ENCODE data around the gene RERE. TPM values are rescaled to one million over a fixed set of nuclear protein-coding genes. Genes with fewer than 3 reads are reported as not detected.

Gene RERE
- total RNA-seq, 1 donor from 2014 or later, result 252 TPM

DNA sequence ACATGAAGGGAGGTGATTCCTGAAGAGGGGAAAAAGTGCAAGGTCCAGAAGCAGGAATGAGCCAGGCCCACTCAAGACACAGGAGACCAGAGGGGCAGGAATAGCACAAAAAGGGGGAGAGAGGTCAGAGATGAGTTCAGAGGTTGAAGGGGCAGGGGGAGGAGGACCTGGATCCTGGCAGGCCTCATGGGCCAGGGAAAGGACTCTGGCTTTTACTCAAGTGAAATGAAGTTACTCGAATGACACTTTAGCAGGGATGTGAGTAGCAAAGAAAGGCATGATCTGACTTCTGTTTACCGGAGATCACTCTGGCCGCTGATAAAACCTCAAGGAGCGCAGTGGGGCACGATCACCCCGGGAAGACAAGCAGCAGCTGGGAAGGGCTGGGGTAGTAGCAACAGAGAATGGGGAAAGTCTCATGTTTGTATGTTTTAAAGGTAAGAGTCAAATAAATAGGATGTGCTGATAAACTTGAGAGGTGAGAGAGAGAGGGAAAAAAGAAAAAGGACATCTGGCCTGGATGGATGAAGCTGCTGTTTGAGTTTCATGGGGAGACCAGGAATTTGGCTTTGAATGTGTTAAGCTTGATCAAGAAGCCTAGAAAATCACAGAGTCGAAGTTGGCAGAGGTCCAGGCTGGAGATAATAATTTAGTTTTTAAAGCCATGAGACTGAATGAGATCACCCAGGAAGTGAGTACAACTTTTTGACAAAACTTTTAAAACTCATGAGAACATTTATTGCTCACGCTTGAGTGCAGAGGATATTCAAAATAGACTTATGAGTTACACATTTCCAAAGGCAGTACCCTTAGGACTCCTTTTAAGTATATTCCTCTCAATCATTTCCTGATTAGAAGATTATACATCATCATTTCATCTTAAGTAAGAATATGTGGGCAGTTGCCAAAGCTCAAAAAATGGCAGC is 156.0 kb downstream of the RERE start:
- Mint-ChIP-seq H3K4me3 (ENCODE audit: unreplicated experiment) (no peak overlapping the region), H3K27ac (ENCODE audit: unreplicated experiment) (no peak overlapping the region), H3K4me1 (ENCODE audit: low read depth, unreplicated experiment) (peaks cover 4% of the 10 kb centered on the region), H3K27me3 (ENCODE audit: unreplicated experiment) (no peaks in the 10 kb centered on the region), H3K36me3 (ENCODE audit: unreplicated experiment) (no peaks in the 10 kb centered on the region), H3K9me3 (ENCODE audit: unreplicated experiment) (peaks cover 5% of the 10 kb centered on the region)
- TF ChIP-seq, protein P1, sequence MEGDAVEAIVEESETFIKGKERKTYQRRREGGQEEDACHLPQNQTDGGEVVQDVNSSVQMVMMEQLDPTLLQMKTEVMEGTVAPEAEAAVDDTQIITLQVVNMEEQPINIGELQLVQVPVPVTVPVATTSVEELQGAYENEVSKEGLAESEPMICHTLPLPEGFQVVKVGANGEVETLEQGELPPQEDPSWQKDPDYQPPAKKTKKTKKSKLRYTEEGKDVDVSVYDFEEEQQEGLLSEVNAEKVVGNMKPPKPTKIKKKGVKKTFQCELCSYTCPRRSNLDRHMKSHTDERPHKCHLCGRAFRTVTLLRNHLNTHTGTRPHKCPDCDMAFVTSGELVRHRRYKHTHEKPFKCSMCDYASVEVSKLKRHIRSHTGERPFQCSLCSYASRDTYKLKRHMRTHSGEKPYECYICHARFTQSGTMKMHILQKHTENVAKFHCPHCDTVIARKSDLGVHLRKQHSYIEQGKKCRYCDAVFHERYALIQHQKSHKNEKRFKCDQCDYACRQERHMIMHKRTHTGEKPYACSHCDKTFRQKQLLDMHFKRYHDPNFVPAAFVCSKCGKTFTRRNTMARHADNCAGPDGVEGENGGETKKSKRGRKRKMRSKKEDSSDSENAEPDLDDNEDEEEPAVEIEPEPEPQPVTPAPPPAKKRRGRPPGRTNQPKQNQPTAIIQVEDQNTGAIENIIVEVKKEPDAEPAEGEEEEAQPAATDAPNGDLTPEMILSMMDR (IDR thresholded peaks at IDR 0.05; ENCODE audit: partially characterized antibody, unreplicated experiment), result no peak
- DNase-seq, result no peak

GRCh38 chr1:8660411-8660828 is 157.0 kb downstream of the RERE start:
- Mint-ChIP-seq H3K4me3 (ENCODE audit: unreplicated experiment) (no peak overlapping the region), H3K9me3 (ENCODE audit: unreplicated experiment) (peaks cover 2% of the 10 kb centered on the region), H3K36me3 (ENCODE audit: unreplicated experiment) (no peaks in the 10 kb centered on the region), H3K27ac (ENCODE audit: unreplicated experiment) (no peak overlapping the region), H3K4me1 (ENCODE audit: low read depth, unreplicated experiment) (peaks cover 7% of the 10 kb centered on the region), H3K27me3 (ENCODE audit: unreplicated experiment) (no peaks in the 10 kb centered on the region)
- no peak for DNase-seq
- TF ChIP-seq, protein P1 (IDR thresholded peaks at IDR 0.05; ENCODE audit: partially characterized antibody, unreplicated experiment), result no peak

DNA sequence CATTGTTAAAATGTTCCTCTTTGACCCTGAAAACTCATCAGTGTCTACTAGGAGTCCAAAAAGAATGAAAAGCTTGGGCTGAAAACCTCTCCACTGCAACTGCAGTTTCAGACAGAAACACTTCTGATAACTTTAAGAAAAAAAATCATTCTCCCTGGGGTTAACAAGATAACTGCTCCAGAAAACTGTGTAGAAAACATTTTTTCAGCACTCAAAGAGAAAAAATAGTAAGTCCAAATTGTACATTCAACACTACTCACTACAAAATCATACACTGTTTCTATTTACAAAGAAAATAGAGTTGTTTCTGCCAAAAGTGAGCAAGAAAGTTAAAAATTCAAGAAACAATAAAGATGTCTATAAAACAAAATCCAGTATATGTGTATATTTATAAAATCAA is 157.8 kb downstream of the RERE start:
- H3K4me1 Mint-ChIP-seq (ENCODE audit: low read depth, unreplicated experiment), result peaks cover 7% of the 10 kb centered on the region
- no peaks in the 10 kb centered on the region for H3K36me3 Mint-ChIP-seq (ENCODE audit: unreplicated experiment)
- peaks cover 2% of the 10 kb centered on the region for H3K9me3 Mint-ChIP-seq (ENCODE audit: unreplicated experiment)
- H3K27me3 Mint-ChIP-seq (ENCODE audit: unreplicated experiment), result no peaks in the 10 kb centered on the region
- no peak overlapping the region for H3K4me3 Mint-ChIP-seq (ENCODE audit: unreplicated experiment)
- H3K27ac Mint-ChIP-seq (ENCODE audit: unreplicated experiment), result no peak overlapping the region
- TF ChIP-seq, protein P1 (IDR thresholded peaks at IDR 0.05; ENCODE audit: partially characterized antibody, unreplicated experiment), result no peak
- no peak for DNase-seq

DNA sequence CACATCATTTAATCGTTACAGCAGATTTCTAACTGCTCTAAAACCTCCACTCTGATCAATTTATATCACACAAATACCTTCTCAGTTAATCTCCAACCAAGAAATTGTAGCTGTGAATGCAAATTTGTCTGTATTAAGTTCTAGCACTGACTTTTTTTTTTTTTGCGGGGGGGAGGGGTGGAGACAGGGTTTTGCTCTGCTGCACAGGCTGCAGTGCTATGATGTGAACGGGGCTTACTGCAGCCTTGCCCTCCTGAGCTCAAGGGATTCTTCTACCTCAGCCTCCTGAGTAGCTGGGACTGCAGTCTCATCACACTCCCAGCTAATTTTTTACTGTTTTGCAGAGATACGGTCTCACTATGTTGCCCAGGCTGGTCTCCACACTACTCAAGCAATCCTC is 163.6 kb downstream of the RERE start:
- Mint-ChIP-seq H3K9me3 (ENCODE audit: unreplicated experiment) (peaks cover 7% of the 10 kb centered on the region), H3K4me1 (ENCODE audit: low read depth, unreplicated experiment) (peaks cover 27% of the 10 kb centered on the region), H3K27ac (ENCODE audit: unreplicated experiment) (no peak overlapping the region), H3K36me3 (ENCODE audit: unreplicated experiment) (peaks cover 4% of the 10 kb centered on the region), H3K27me3 (ENCODE audit: unreplicated experiment) (peaks cover 3% of the 10 kb centered on the region), H3K4me3 (ENCODE audit: unreplicated experiment) (no peak overlapping the region)
- no peak for DNase-seq
- TF ChIP-seq, protein P1 (IDR thresholded peaks at IDR 0.05; ENCODE audit: partially characterized antibody, unreplicated experiment), result no peak

DNA sequence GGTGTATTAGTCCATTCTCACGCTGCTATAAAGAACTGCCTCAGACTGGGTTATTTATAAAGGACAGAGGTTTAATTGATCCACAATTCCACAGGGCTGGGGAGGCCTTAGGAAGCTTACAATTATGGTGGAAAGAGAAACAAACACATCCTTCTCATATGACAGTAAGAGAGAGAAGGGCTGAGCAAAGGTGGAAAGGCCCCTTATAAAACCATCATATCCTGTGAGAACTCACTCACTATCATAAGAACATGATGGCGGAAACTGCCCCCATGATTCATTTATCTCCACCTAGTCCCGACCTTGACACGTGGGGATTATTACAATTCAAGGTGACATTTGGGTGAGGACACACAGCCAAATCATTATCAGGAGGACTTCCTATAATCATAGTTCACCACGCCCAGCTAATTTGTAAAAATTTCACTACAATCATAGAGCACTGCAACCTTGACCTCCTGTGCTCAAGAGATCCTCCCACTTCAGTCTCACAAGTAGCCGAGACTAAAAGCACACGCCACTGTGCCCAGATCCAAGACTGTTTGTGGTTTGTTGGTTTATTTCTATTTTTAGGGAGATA is 164.9 kb downstream of the RERE start:
- peaks cover 28% of the 10 kb centered on the region for H3K4me1 Mint-ChIP-seq (ENCODE audit: low read depth, unreplicated experiment)
- peak overlapping the region; percentile 64 for H3K27ac Mint-ChIP-seq (ENCODE audit: unreplicated experiment)
- peaks cover 4% of the 10 kb centered on the region for H3K36me3 Mint-ChIP-seq (ENCODE audit: unreplicated experiment)
- TF ChIP-seq, protein P1 (IDR thresholded peaks at IDR 0.05; ENCODE audit: partially characterized antibody, unreplicated experiment), result no peak
- H3K9me3 Mint-ChIP-seq (ENCODE audit: unreplicated experiment), result peaks cover 7% of the 10 kb centered on the region
- peaks cover 3% of the 10 kb centered on the region for H3K27me3 Mint-ChIP-seq (ENCODE audit: unreplicated experiment)
- no peak for DNase-seq
- H3K4me3 Mint-ChIP-seq (ENCODE audit: unreplicated experiment), result no peak overlapping the region

All from glutamatergic neuron (in vitro differentiated cells).